SK-N-SH (cell line): ENCODE measurements around the gene SEPTIN10. TPM values are rescaled to one million over a fixed set of nuclear protein-coding genes. Genes with fewer than 3 reads are reported as not detected.

ENCODE experiments used
- CTCF ChIA-PET: fragments of 300-600, 350-600 bp; formaldehyde crosslinking; extraction: SDS; loops from one replicate; lab custom pipeline; 2021; lab: Yijun Ruan, JAX
- POLR2A ChIA-PET: fragments of 350-600 bp; sonication (Branson Sonifier 250); formaldehyde crosslinking; extraction: SDS; loops from one replicate; lab custom pipeline; 2020; ENCODE audit warnings: antibody characterized with exemption, inconsistent platforms; lab: Yijun Ruan, JAX
- DNase-seq: peaks from one replicate; pipeline ENCODE4 v3.0.0; 2012
- H2AFZ ChIP-seq: fragments of 200-600 bp; sonication (generic); 2 replicates; pipeline ENCODE4 v1.8.1; 2016; ENCODE audit warnings: antibody characterized with exemption, mild to moderate bottlenecking, low read depth
- H3F3A ChIP-seq: fragments of 200-600 bp; sonication (generic); replicated peaks from 2 replicates; pipeline ENCODE3; 2016; ENCODE audit warnings: antibody characterized with exemption, mild to moderate bottlenecking; ENCODE audit not compliant: insufficient read depth
- H3K27ac ChIP-seq, 2 experiments: fragments of 200-500 bp in 1 of 2; fragments of 200-600 bp in 1 of 2; sonication (Bioruptor generic) in 1 of 2; sonication (generic), shearing (Covaris generic) in 1 of 2; 2 replicates each; pipeline versions ENCODE4 v1.5.1 to v1.6.1; 2014 to 2016; ENCODE audit warnings: low read depth in 2 of 2, inconsistent platforms in 1 of 2, low read length in 1 of 2, mild to moderate bottlenecking in 1 of 2, mixed read lengths in 1 of 2
- H3K27me3 ChIP-seq: fragments of 200-600 bp; sonication (generic), shearing (Covaris generic); 2 replicates; pipeline ENCODE4 v1.6.1; 2016; ENCODE audit warnings: mixed run types; ENCODE audit not compliant: insufficient read depth
- H3K36me3 ChIP-seq, 2 experiments: fragments of 200-500 bp in 1 of 2; fragments of 200-600 bp in 1 of 2; sonication (Bioruptor generic) in 1 of 2; sonication (generic) in 1 of 2; replicated peaks in 1 of 2; 2 replicates each; pipeline versions ENCODE3 to v1.5.1; 2014 to 2016; ENCODE audit warnings: low read length in 1 of 2, mild to moderate bottlenecking in 1 of 2; ENCODE audit not compliant: insufficient read depth in 2 of 2, control insufficient read depth in 1 of 2
- H3K4me1 ChIP-seq, 2 experiments: fragments of 200-500 bp in 1 of 2; fragments of 200-600 bp in 1 of 2; sonication (Bioruptor generic) in 1 of 2; sonication (generic), shearing (Covaris generic) in 1 of 2; 2 replicates each; pipeline versions ENCODE4 v1.5.1 to v1.6.1; 2014 to 2016; ENCODE audit warnings: low read depth in 1 of 2, low read length in 1 of 2, mixed run types in 1 of 2; ENCODE audit not compliant: insufficient read depth in 2 of 2, control insufficient read depth in 1 of 2
- H3K4me2 ChIP-seq: fragments of 200-600 bp; sonication (generic), shearing (Covaris generic); 2 replicates; pipeline ENCODE4 v1.6.1; 2017; ENCODE audit warnings: mixed run types
- H3K4me3 ChIP-seq, 2 experiments: fragments of 200-500 bp in 1 of 2; fragments of 200-600 bp in 1 of 2; sonication (Bioruptor generic) in 1 of 2; sonication (generic), shearing (Covaris generic) in 1 of 2; 2 replicates each; pipeline versions ENCODE4 v1.5.1 to v1.8.1; 2014 to 2016; ENCODE audit warnings: low read depth in 2 of 2, inconsistent platforms in 1 of 2, low read length in 1 of 2, mild to moderate bottlenecking in 1 of 2, mixed read lengths in 1 of 2, moderate library complexity in 1 of 2
- H3K79me2 ChIP-seq: fragments of 200-600 bp; sonication (generic); 2 replicates; pipeline ENCODE4 v1.8.1; 2017; ENCODE audit warnings: mild to moderate bottlenecking; ENCODE audit not compliant: insufficient read depth
- H3K9ac ChIP-seq: fragments of 200-600 bp; sonication (generic); 2 replicates; pipeline ENCODE4 v1.6.1; 2017; ENCODE audit warnings: mixed run types
- H3K9me2 ChIP-seq: fragments of 200-600 bp; sonication (generic); 2 replicates; pipeline ENCODE4 v1.6.1; 2017; ENCODE audit warnings: mixed run types
- H3K9me3 ChIP-seq: fragments of 200-600 bp; sonication (generic); 2 replicates; pipeline ENCODE4 v1.6.1; 2017; ENCODE audit warnings: mixed run types, mild to moderate bottlenecking, moderate library complexity
- H4K20me1 ChIP-seq: fragments of 200-600 bp; sonication (generic); 2 replicates; pipeline ENCODE4 v1.6.1; 2017; ENCODE audit warnings: mild to moderate bottlenecking, mixed run types; ENCODE audit not compliant: insufficient read depth
- CHD2 ChIP-seq: fragments of 150-350 bp; IDR thresholded peaks from 2 replicates; pipeline ENCODE4 v1.6.1; 2018; ENCODE audit warnings: low read length; ENCODE audit not compliant: partially characterized antibody
- ELF1 ChIP-seq: IDR thresholded peaks from 2 replicates; pipeline ENCODE4 v1.4.0; 2012
- EP300 ChIP-seq, 2 experiments: IDR thresholded peaks; 2 replicates each; pipeline versions ENCODE4 v1.4.0 to v1.6.1; 2012; ENCODE audit warnings: borderline replicate concordance in 1 of 2, low read depth in 1 of 2, low read length in 1 of 2
- GABPA ChIP-seq: IDR thresholded peaks from 2 replicates; pipeline ENCODE4 v1.4.0; 2012; ENCODE audit warnings: low read depth, mild to moderate bottlenecking
- GATA2 ChIP-seq: sonication (generic); formaldehyde crosslinking; IDR thresholded peaks from 2 replicates; pipeline ENCODE4 v1.5.0; 2020; ENCODE audit warnings: mild to moderate bottlenecking, missing genetic modification reagents
- JUND ChIP-seq: IDR thresholded peaks from 2 replicates; pipeline ENCODE4 v1.4.0; 2012
- MEF2A ChIP-seq: IDR thresholded peaks from 2 replicates; pipeline ENCODE4 v1.4.0; 2012; ENCODE audit warnings: low read depth, borderline replicate concordance
- MXI1 ChIP-seq: IDR thresholded peaks from 2 replicates; pipeline ENCODE4 v1.6.1; 2012; ENCODE audit warnings: mild to moderate bottlenecking, low read depth, low read length, improper control_type of control experiment
- SIN3A ChIP-seq: IDR thresholded peaks from 2 replicates; pipeline ENCODE4 v1.6.1; 2012; ENCODE audit warnings: low read depth, mild to moderate bottlenecking, low read length, moderate library complexity, borderline replicate concordance
- TCF12 ChIP-seq: IDR thresholded peaks from 2 replicates; pipeline ENCODE4 v1.4.0; 2012
- WGBS: methylation state at CpG from one replicate; pipeline ENCODE4 v1.1.6; 2017; ENCODE audit warnings: low lambda C conversion rate; 5-methylcytosine and 5-hydroxymethylcytosine counted together
- polyA plus RNA-seq, 3 experiments: library from polyadenylated mRNA; depleted of rRNA; stranded (reverse); fragments of >200 nt; gene quantifications; 2 replicates each; pipeline ENCODE4 v1.2.3, GENCODE V29; 2012
- TF ChIP-seq, protein P1 (sequence below): fragments of 150-350 bp; IDR thresholded peaks from 2 replicates; pipeline ENCODE4 v1.6.1; 2016; ENCODE audit warnings: mild to moderate bottlenecking, low read depth, low read length
- TF ChIP-seq, protein P2 (sequence below): IDR thresholded peaks from 2 replicates; pipeline ENCODE4; 2012
- TF ChIP-seq, protein P3 (sequence below): IDR thresholded peaks from 2 replicates; pipeline ENCODE4 v1.4.0; 2012; ENCODE audit warnings: low read depth, borderline replicate concordance

Gene SEPTIN10
- polyA plus RNA-seq, 1 of the 3 experiments (the other 2 are of a cell fraction) = 46.5 TPM

DNA sequence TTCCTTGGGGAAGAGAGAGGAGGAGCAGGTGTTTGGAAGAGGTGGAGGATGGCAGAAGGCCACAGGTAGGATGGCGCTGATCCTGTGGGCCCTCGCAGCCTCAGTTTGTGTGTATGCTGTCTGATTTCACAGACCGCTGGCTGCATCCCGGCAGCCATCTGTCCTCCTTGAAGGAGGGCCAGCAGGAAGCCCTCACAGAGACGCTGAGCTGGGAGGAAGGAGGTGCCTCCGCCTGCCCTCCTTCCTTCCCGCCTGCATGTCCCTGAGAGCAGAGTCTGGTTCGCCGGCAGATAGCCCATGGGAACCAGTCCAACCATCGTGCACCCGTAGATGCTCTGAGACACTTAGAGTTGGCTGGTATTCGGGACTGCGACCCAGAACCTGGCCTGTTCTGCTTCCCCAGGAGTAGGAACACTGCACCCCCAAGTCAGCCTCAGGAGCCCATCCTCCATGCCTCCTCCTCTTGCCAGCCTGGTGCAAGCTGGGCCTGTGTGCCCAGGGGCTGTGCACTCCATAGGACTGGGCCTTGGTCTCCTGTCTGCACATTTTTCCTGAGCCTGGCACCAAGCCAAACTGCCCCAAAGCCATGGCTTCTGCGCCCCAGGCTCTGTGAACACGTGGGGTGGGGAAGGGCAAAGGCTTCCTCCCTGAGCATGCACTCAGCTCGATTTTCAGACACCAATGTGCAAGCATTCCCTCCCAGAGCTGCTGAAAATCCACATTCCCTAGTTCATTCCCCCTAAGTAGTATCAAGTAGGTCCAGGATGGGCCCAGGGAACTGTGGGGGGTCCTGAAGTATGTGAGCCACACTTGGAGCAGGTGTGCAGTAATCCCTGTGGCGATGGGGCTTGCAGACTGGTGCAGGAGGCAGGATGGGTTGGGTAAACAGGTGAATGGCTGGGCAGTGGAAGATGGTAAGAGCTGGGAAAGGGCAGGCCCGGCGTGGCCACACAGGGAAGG lies 115.6 kb downstream of the SEPTIN10 start:
- TF ChIP-seq, protein P1, sequence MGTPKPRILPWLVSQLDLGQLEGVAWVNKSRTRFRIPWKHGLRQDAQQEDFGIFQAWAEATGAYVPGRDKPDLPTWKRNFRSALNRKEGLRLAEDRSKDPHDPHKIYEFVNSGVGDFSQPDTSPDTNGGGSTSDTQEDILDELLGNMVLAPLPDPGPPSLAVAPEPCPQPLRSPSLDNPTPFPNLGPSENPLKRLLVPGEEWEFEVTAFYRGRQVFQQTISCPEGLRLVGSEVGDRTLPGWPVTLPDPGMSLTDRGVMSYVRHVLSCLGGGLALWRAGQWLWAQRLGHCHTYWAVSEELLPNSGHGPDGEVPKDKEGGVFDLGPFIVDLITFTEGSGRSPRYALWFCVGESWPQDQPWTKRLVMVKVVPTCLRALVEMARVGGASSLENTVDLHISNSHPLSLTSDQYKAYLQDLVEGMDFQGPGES = no peak
- TF ChIP-seq MEF2A (no peak), SIN3A (no peak), GATA2 (CRISPR knock-in tag) (no peak), ELF1 (no peak)
- WGBS = 80% methylated on average over 12 of the region's 19 CpGs
- H3K27ac ChIP-seq = peak overlapping the region in 1 of 2 experiments; percentile 60; a peak in 2 of 4 replicates
- H3K36me3 ChIP-seq = peaks cover 0 to 3% of the 10 kb centered on the region in 2 experiments
- H3F3A ChIP-seq = no peaks in the 10 kb centered on the region
- no peak overlapping the region for H2AFZ ChIP-seq
- no peaks in the 10 kb centered on the region for H3K27me3 ChIP-seq
- H3K4me2 ChIP-seq = 0 out of 2 replicates have a peak overlapping the region, but pooled peaks have one; percentile 35
- H3K79me2 ChIP-seq = no peaks in the 10 kb centered on the region
- ChIA-PET CTCF (interaction anchor here (1.1 to 4.4 kb wide), 4 partner anchors 12 to 369 kb away, joined by 3 to 29 read pairs (median 6); partner anchors contain the start of gene SH3RF3), POLR2A (no interaction called here)
- peaks cover 13 to 24% of the 10 kb centered on the region in 2 experiments; a peak in 3 of 4 replicates for H3K4me1 ChIP-seq
- no peaks in the 10 kb centered on the region for H3K9me2 ChIP-seq
- no peaks in the 10 kb centered on the region for H4K20me1 ChIP-seq
- no peak for DNase-seq
- H3K4me3 ChIP-seq = no peak overlapping the region
- H3K9me3 ChIP-seq = no peaks in the 10 kb centered on the region
- H3K9ac ChIP-seq = no peak overlapping the region

DNA sequence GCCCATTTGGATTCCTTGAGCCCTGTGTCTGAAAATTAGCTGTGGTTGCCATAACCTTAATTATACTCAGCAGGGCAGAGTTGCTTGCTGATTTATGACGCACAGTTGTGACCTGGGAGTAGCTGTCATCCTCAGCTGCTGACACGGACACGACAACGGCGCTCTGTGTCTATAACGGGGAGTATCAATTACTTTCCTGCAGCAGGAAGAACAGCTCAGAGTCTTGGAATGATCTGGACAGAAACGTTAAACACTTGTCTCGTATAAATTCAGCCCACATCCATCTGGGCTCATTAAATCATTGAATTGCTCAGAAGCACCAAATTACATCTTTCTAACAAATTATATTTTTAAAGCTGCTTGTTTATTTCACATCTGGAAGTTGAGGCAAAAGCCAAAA lies 116.3 kb downstream of the SEPTIN10 start:
- Histone ChIP-seq H3K4me3 (no peak overlapping the region), H3K4me2 (0 out of 2 replicates have a peak overlapping the region, but pooled peaks have one; percentile 35), H3K36me3 (peaks cover 0 to 3% of the 10 kb centered on the region in 2 experiments), H2AFZ (no peak overlapping the region), H3F3A (no peaks in the 10 kb centered on the region), H3K4me1 (peaks cover 13 to 24% of the 10 kb centered on the region in 2 experiments; a peak in 3 of 4 replicates)
- 34% methylated on average over 8 of the region's 8 CpGs for WGBS
- TF ChIP-seq, protein P1 = no peak
- TF ChIP-seq JUND (no peak; the same call in 1 of the 2 replicates), EP300 (IDR thresholded peaks at IDR 0.05; ENCODE audit: borderline replicate concordance in 1 of 2, low read depth in 1 of 2, low read length in 1 of 2) (peak in 1 of 2 experiments; percentile 19; a peak in 1 of 4 replicates), CHD2 (no peak), SIN3A (no peak), MXI1 (no peak), TCF12 (peak; percentile 38; the same call in 1 of the 2 replicates), GATA2 (CRISPR knock-in tag) (no peak), GABPA (no peak)
- TF ChIP-seq, protein P2, sequence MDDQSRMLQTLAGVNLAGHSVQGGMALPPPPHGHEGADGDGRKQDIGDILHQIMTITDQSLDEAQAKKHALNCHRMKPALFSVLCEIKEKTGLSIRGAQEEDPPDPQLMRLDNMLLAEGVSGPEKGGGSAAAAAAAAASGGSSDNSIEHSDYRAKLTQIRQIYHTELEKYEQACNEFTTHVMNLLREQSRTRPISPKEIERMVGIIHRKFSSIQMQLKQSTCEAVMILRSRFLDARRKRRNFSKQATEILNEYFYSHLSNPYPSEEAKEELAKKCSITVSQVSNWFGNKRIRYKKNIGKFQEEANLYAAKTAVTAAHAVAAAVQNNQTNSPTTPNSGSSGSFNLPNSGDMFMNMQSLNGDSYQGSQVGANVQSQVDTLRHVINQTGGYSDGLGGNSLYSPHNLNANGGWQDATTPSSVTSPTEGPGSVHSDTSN = peak; percentile 59
- TF ChIP-seq, protein P3, sequence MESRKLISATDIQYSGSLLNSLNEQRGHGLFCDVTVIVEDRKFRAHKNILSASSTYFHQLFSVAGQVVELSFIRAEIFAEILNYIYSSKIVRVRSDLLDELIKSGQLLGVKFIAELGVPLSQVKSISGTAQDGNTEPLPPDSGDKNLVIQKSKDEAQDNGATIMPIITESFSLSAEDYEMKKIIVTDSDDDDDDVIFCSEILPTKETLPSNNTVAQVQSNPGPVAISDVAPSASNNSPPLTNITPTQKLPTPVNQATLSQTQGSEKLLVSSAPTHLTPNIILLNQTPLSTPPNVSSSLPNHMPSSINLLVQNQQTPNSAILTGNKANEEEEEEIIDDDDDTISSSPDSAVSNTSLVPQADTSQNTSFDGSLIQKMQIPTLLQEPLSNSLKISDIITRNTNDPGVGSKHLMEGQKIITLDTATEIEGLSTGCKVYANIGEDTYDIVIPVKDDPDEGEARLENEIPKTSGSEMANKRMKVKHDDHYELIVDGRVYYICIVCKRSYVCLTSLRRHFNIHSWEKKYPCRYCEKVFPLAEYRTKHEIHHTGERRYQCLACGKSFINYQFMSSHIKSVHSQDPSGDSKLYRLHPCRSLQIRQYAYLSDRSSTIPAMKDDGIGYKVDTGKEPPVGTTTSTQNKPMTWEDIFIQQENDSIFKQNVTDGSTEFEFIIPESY = no peak
- TF ChIP-seq, all 33 proteins: peak for 3
- Histone ChIP-seq H3K79me2 (no peaks in the 10 kb centered on the region), H3K27me3 (no peaks in the 10 kb centered on the region), H3K9me2 (no peaks in the 10 kb centered on the region), H4K20me1 (no peaks in the 10 kb centered on the region), H3K27ac (peak overlapping the region; percentile 33 to 60; a peak in 2 of 4 replicates), H3K9me3 (no peaks in the 10 kb centered on the region), H3K9ac (no peak overlapping the region)
- ChIA-PET POLR2A (no interaction called here), CTCF (interaction anchor here (1.1 to 4.4 kb wide), 4 partner anchors 13 to 32 kb away, joined by 3 to 29 read pairs (median 8); no protein-coding TSS in a partner anchor)
- DNase-seq = no peak
